H1 (cell line): ENCODE results near the gene CUTA. TPM values are rescaled to one million over a fixed set of nuclear protein-coding genes. Genes with fewer than 3 reads are reported as not detected.

ENCODE experiments used
- CTCF ChIA-PET: fragments of 300-600 bp; sonication (Branson Sonifier 250); formaldehyde crosslinking; loops from one replicate; lab custom pipeline; 2021; ENCODE audit not compliant: partially characterized antibody; lab: Charles Lee
- POLR2A ChIA-PET: fragments of 300-600 bp; sonication (Branson Sonifier 250); formaldehyde crosslinking; loops from one replicate; lab custom pipeline; 2021; ENCODE audit warnings: inconsistent platforms; ENCODE audit not compliant: partially characterized antibody; lab: Charles Lee
- DNase-seq, 2 experiments: peaks; one replicate each; pipeline versions ENCODE4 v3.0.0 to v3.0.0-alpha.2; 2010 to 2022; ENCODE audit warnings: low spot score in 2 of 2, low read depth in 1 of 2, mixed read lengths in 1 of 2
- FAIRE-seq: peaks from 2 replicates; lab custom pipeline; 2011; peaks lifted over from hg19 to GRCh38; lab: Jason Lieb, UNC
- H2AFZ ChIP-seq: 2 replicates; pipeline ENCODE4 v1.8.1; 2012; ENCODE audit warnings: low read length, inconsistent platforms
- H2AK5ac ChIP-seq: 2 replicates; pipeline ENCODE4 v1.6.1; 2013; ENCODE audit warnings: low read depth, low read length
- H2BK120ac ChIP-seq: replicated peaks from 2 replicates; pipeline ENCODE3; 2013; ENCODE audit warnings: low read depth, low read length, inconsistent platforms
- H2BK12ac ChIP-seq: 2 replicates; pipeline ENCODE4 v1.6.1; 2013; ENCODE audit warnings: low read depth, low read length
- H2BK15ac ChIP-seq: 2 replicates; pipeline ENCODE4 v1.6.1; 2013; ENCODE audit warnings: low read length
- H2BK20ac ChIP-seq: 2 replicates; pipeline ENCODE4 v1.6.1; 2013; ENCODE audit warnings: low read length
- H2BK5ac ChIP-seq: 2 replicates; pipeline ENCODE4 v1.6.1; 2013; ENCODE audit warnings: low read depth, low read length
- H3K14ac ChIP-seq: 2 replicates; pipeline ENCODE4 v1.6.1; 2013; ENCODE audit warnings: inconsistent platforms; ENCODE audit not compliant: insufficient read length
- H3K18ac ChIP-seq: 2 replicates; pipeline ENCODE4 v1.6.1; 2013; ENCODE audit warnings: low read length; ENCODE audit errors: extremely low read depth
- H3K23ac ChIP-seq: 2 replicates; pipeline ENCODE4 v1.6.1; 2013; ENCODE audit warnings: inconsistent platforms; ENCODE audit not compliant: insufficient read length
- H3K23me2 ChIP-seq: 2 replicates; pipeline ENCODE4 v1.6.1; 2013; ENCODE audit warnings: low read depth, low read length
- H3K27ac ChIP-seq: 2 replicates; pipeline ENCODE4 v1.6.1; 2011; ENCODE audit warnings: low read depth, low read length, inconsistent platforms
- H3K27me3 ChIP-seq, 4 experiments: replicated peaks in 1 of 4; 1 replicate in 1 of 4; 2 replicates in 3 of 4; pipeline versions ENCODE4 v1.6.1 to v1.8.1; 2011 to 2013; ENCODE audit warnings: low read length in 3 of 4, mild to moderate bottlenecking in 3 of 4, inconsistent platforms in 2 of 4, mixed read lengths in 2 of 4, moderate library complexity in 1 of 4; ENCODE audit not compliant: control insufficient read depth in 3 of 4, insufficient read depth in 3 of 4; ENCODE audit errors: extremely low read depth in 1 of 4
- H3K36me3 ChIP-seq, 4 experiments: 2 replicates each; pipeline versions ENCODE4 v1.6.1 to v1.8.1; 2011 to 2013; ENCODE audit warnings: mild to moderate bottlenecking in 4 of 4, low read length in 3 of 4, moderate library complexity in 2 of 4, control low read depth in 1 of 4, inconsistent platforms in 1 of 4; ENCODE audit not compliant: insufficient read depth in 4 of 4, control insufficient read depth in 2 of 4
- H3K4ac ChIP-seq: replicated peaks from 2 replicates; pipeline ENCODE3; 2013; ENCODE audit warnings: low read length, low read depth, mixed read lengths, inconsistent platforms; ENCODE audit not compliant: insufficient read length
- H3K4me1 ChIP-seq, 4 experiments: replicated peaks in 1 of 4; 1 replicate in 1 of 4; 2 replicates in 3 of 4; pipeline versions ENCODE4 v1.6.1 to v1.8.1; 2011 to 2013; ENCODE audit warnings: low read length in 3 of 4, inconsistent platforms in 2 of 4, mixed read lengths in 1 of 4; ENCODE audit not compliant: insufficient read depth in 4 of 4, control insufficient read depth in 3 of 4
- H3K4me2 ChIP-seq, 2 experiments: 2 replicates each; pipeline versions ENCODE4 v1.6.1 to v1.8.1; 2011 to 2013; ENCODE audit warnings: low read depth in 2 of 2, low read length in 2 of 2, control low read depth in 1 of 2, inconsistent platforms in 1 of 2, mild to moderate bottlenecking in 1 of 2; ENCODE audit not compliant: insufficient read depth in 1 of 2
- H3K4me3 ChIP-seq, 4 experiments: fragments of 200-600, 300-600 bp in 1 of 4; sonication (generic), shearing (Covaris generic), sonication (Bioruptor Twin) in 1 of 4; 2 replicates each; pipeline versions ENCODE4 v1.5.1 to v1.8.1; 2011 to 2016; ENCODE audit warnings: low read length in 4 of 4, low read depth in 3 of 4, control low read depth in 2 of 4, inconsistent platforms in 2 of 4, mild to moderate bottlenecking in 2 of 4, mixed read lengths in 1 of 4, moderate library complexity in 1 of 4; ENCODE audit not compliant: insufficient read depth in 2 of 4; ENCODE audit errors: extremely low read depth in 1 of 4
- H3K56ac ChIP-seq: replicated peaks from 2 replicates; pipeline ENCODE3; 2013; ENCODE audit warnings: low read depth, mild to moderate bottlenecking, mixed read lengths, low read length, inconsistent platforms; ENCODE audit not compliant: insufficient read length
- H3K79me1 ChIP-seq: 2 replicates; pipeline ENCODE4 v1.6.1; 2013; ENCODE audit warnings: low read depth, low read length, control low read depth
- H3K79me2 ChIP-seq, 2 experiments: 2 replicates each; pipeline versions ENCODE4 v1.6.1 to v1.8.1; 2012 to 2013; ENCODE audit warnings: low read length in 2 of 2, mild to moderate bottlenecking in 2 of 2, inconsistent platforms in 1 of 2; ENCODE audit not compliant: insufficient read depth in 2 of 2, control insufficient read depth in 1 of 2
- H3K9ac ChIP-seq, 4 experiments: replicated peaks in 1 of 4; 1 replicate in 1 of 4; 2 replicates in 3 of 4; pipeline versions ENCODE4 v1.6.1 to v1.8.1; 2011 to 2013; ENCODE audit warnings: low read depth in 3 of 4, low read length in 3 of 4, control low read depth in 2 of 4, mild to moderate bottlenecking in 2 of 4, moderate library complexity in 2 of 4, inconsistent platforms in 1 of 4; ENCODE audit errors: extremely low read depth in 1 of 4
- H3K9me3 ChIP-seq, 2 experiments: 2 replicates each; pipeline versions ENCODE4 v1.6.1 to v1.8.1; 2012 to 2013; ENCODE audit warnings: mild to moderate bottlenecking in 2 of 2, moderate library complexity in 2 of 2, control low read depth in 1 of 2, inconsistent platforms in 1 of 2, low read depth in 1 of 2, low read length in 1 of 2, mixed read lengths in 1 of 2; ENCODE audit not compliant: insufficient read depth in 2 of 2
- H4K20me1 ChIP-seq, 2 experiments: replicated peaks in 1 of 2; 2 replicates each; pipeline versions ENCODE3 to v1.8.1; 2011 to 2013; ENCODE audit warnings: inconsistent platforms in 2 of 2, low read length in 2 of 2, mild to moderate bottlenecking in 1 of 2; ENCODE audit not compliant: insufficient read depth in 2 of 2, control insufficient read depth in 1 of 2
- H4K5ac ChIP-seq: 2 replicates; pipeline ENCODE4 v1.6.1; 2013; ENCODE audit warnings: low read length, low read depth, mixed read lengths, inconsistent platforms; ENCODE audit not compliant: insufficient read length
- H4K8ac ChIP-seq: 2 replicates; pipeline ENCODE4 v1.8.0; 2013; ENCODE audit warnings: mild to moderate bottlenecking, moderate library complexity, low read length, inconsistent platforms; ENCODE audit not compliant: insufficient read depth; ENCODE audit errors: extremely low read depth
- H4K91ac ChIP-seq: replicated peaks from 2 replicates; pipeline ENCODE3; 2013; ENCODE audit warnings: low read length, mixed read lengths, inconsistent platforms; ENCODE audit not compliant: insufficient read length
- ATF2 ChIP-seq: IDR thresholded peaks from 2 replicates; pipeline ENCODE4 v1.6.1; 2012; ENCODE audit warnings: low read length, inconsistent platforms
- EGR1 ChIP-seq: IDR thresholded peaks from 2 replicates; pipeline ENCODE4 v1.6.1; 2011; ENCODE audit warnings: low read depth, low read length, borderline replicate concordance
- HDAC2 ChIP-seq, 2 experiments: fragments of 300-600 bp in 1 of 2; sonication (generic) in 1 of 2; IDR thresholded peaks; 2 replicates each; pipeline ENCODE4 v1.6.1; 2011 to 2012; ENCODE audit warnings: low read depth in 2 of 2, low read length in 2 of 2, mild to moderate bottlenecking in 2 of 2, moderate library complexity in 2 of 2, borderline replicate concordance in 1 of 2, inconsistent platforms in 1 of 2
- NANOG ChIP-seq: IDR thresholded peaks from 2 replicates; pipeline ENCODE4 v1.6.1; 2011; ENCODE audit warnings: low read length, low read depth, mild to moderate bottlenecking, inconsistent platforms; ENCODE audit not compliant: insufficient read depth, poor library complexity, severe bottlenecking
- POLR2A ChIP-seq, 2 experiments: IDR thresholded peaks; 1 replicate in 1 of 2; 2 replicates in 1 of 2; pipeline ENCODE4 v1.6.1; 2011; ENCODE audit warnings: low read depth in 2 of 2, low read length in 2 of 2, mild to moderate bottlenecking in 2 of 2; ENCODE audit errors: control extremely low read depth in 1 of 2
- RAD21 ChIP-seq, 2 experiments: IDR thresholded peaks in 1 of 2; conservative IDR thresholded peaks in 1 of 2; 2 replicates each; pipeline ENCODE4 v1.6.1; 2011; ENCODE audit warnings: low read depth in 2 of 2, low read length in 2 of 2, improper control_type of control experiment in 1 of 2, inconsistent platforms in 1 of 2, mild to moderate bottlenecking in 1 of 2, moderate library complexity in 1 of 2
- SP2 ChIP-seq: IDR thresholded peaks from 2 replicates; pipeline ENCODE4 v1.6.1; 2012; ENCODE audit warnings: mild to moderate bottlenecking, low read length, inconsistent platforms
- SRF ChIP-seq: IDR thresholded peaks from 2 replicates; pipeline ENCODE4 v1.6.1; 2011; ENCODE audit warnings: mild to moderate bottlenecking, low read depth, low read length, moderate library complexity
- WGBS, 2 experiments: shearing (Covaris generic) in 1 of 2; methylation state at CpG; one replicate each; pipeline versions ENCODE4 v1.1.6 to v1.1.7; 2013 to 2015; ENCODE audit warnings: low lambda C conversion rate in 2 of 2, mixed read lengths in 2 of 2, inconsistent platforms in 1 of 2, low coverage in 1 of 2, missing lambda C conversion rate in 1 of 2; ENCODE audit not compliant: insufficient replicate concordance in 2 of 2, insufficient coverage in 1 of 2, insufficient read length in 1 of 2; ENCODE audit errors: extremely low coverage in 1 of 2, missing lambda C conversion rate in 1 of 2; 5-methylcytosine and 5-hydroxymethylcytosine counted together
- polyA plus RNA-seq, 7 experiments: library from polyadenylated mRNA; depleted of rRNA in 3 of 7; stranded (reverse) in 5 of 7; unstranded in 2 of 7; fragments of >200 nt in 5 of 7; fragments of 200-250 nt in 2 of 7; gene quantifications; 1 replicate in 5 of 7; 2 replicates in 1 of 7; 4 replicates in 1 of 7; pipeline versions ENCODE4 v1.2.1 to v1.2.3, GENCODE V29; 2011 to 2013; ENCODE audit warnings: missing spikeins in 2 of 7, mixed read lengths in 2 of 7
- total RNA-seq: library from RNA; stranded (reverse); fragmentation: NEBNext Ultra II Directional; extraction: Animal tissue kit (Norgen Biotek cat#: 25700); gene quantifications from 2 replicates; pipeline ENCODE4 v1.2.1, GENCODE V29; 2021
- TF ChIP-seq, protein P1 (sequence below), 3 experiments: IDR thresholded peaks; 1 replicate in 2 of 3; 2 replicates in 1 of 3; pipeline versions ENCODE4 v1.5.1 to v1.6.1; 2011; ENCODE audit warnings: low read length in 3 of 3, mild to moderate bottlenecking in 3 of 3, inconsistent platforms in 2 of 3, low read depth in 1 of 3, moderate library complexity in 1 of 3; ENCODE audit not compliant: insufficient read depth in 1 of 3; ENCODE audit errors: control extremely low read depth in 1 of 3

Gene CUTA
- total and polyA plus RNA-seq, 2 of the 8 experiments (the other 6 are each of a cell fraction or from before 2014, with no cell fraction given), result 297 to 460 TPM

DNA sequence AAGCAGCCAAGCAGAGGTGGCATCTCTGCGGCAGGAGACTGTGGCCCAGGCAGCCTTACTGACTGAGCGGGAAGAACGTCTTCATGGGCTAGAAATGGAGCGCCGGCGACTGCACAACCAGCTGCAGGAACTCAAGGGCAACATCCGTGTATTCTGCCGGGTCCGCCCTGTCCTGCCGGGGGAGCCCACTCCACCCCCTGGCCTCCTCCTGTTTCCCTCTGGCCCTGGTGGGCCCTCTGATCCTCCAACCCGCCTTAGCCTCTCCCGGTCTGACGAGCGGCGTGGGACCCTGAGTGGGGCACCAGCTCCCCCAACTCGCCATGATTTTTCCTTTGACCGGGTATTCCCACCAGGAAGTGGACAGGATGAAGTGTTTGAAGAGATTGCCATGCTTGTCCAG lies 13.0 kb downstream of the CUTA start:
- H2BK20ac ChIP-seq, result no peak overlapping the region
- no peak overlapping the region for H3K4me3 ChIP-seq
- H3K79me2 ChIP-seq, result no peaks in the 10 kb centered on the region
- H4K5ac ChIP-seq, result no peak overlapping the region
- 0 out of 2 replicates have a peak, but pooled peaks cover 2% of the 10 kb centered on the region for H3K79me1 ChIP-seq
- H3K18ac ChIP-seq, result no peak overlapping the region
- no peak overlapping the region for H3K27ac ChIP-seq
- no peak overlapping the region for H2BK5ac ChIP-seq
- WGBS, 2 experiments, result 95% methylated on average over 17 of the region's 17 CpGs; no CpG with 5 or more reads in 1 of the 2 experiments
- no peaks in the 10 kb centered on the region; the same call in 1 of the 2 replicates for H3K23me2 ChIP-seq
- H2AFZ ChIP-seq, result no peak overlapping the region
- H3K14ac ChIP-seq, result no peak overlapping the region
- peaks cover 0 to 13% of the 10 kb centered on the region in 2 experiments for H4K20me1 ChIP-seq
- H3K4me1 ChIP-seq, result peaks cover 0 to 2% (median 0%) of the 10 kb centered on the region in 4 experiments; a peak in 1 of 7 replicates
- no peak overlapping the region for H4K91ac ChIP-seq
- H2BK15ac ChIP-seq, result no peak overlapping the region
- no peaks in the 10 kb centered on the region for H3K27me3 ChIP-seq
- FAIRE-seq (no peak), DNase-seq (no peak)
- no peak overlapping the region for H3K56ac ChIP-seq
- no peak overlapping the region for H2AK5ac ChIP-seq
- no peak overlapping the region for H3K4me2 ChIP-seq
- H4K8ac ChIP-seq, result no peak overlapping the region
- POLR2A ChIA-PET, result interaction anchor here (1.5 kb wide), 1 partner anchor 13 kb away, joined by 5 read pairs; the partner anchor contains the start of gene KIFC1
- no peak overlapping the region for H2BK12ac ChIP-seq
- no peak overlapping the region for H3K4ac ChIP-seq
- no peak overlapping the region for H3K9ac ChIP-seq
- H2BK120ac ChIP-seq, result no peak overlapping the region
- no peaks in the 10 kb centered on the region for H3K9me3 ChIP-seq
- H3K23ac ChIP-seq, result no peak overlapping the region
- peaks cover 30 to 55% (median 51%) of the 10 kb centered on the region in 4 experiments for H3K36me3 ChIP-seq
- CTCF ChIA-PET, result interaction anchor here (0.6 kb wide), 1 partner anchor 9 kb away, joined by 3 read pairs; no protein-coding TSS in a partner anchor
- TF ChIP-seq SP2 (no peak), EGR1 (no peak), SRF (no peak), NANOG (no peak), RAD21 (IDR thresholded peaks at IDR 0.05 in 1 of 2, conservative IDR thresholded peaks at IDR 0.05 in 1 of 2; ENCODE audit: low read depth in 2 of 2, low read length in 2 of 2) (no peak), ATF2 (no peak), HDAC2 (IDR thresholded peaks at IDR 0.05; ENCODE audit: borderline replicate concordance in 1 of 2, low read depth in 2 of 2, low read length in 2 of 2) (no peak), POLR2A (IDR thresholded peaks at IDR 0.05; ENCODE audit: control extremely low read depth in 1 of 2, low read depth in 2 of 2, low read length in 2 of 2) (no peak)
- TF ChIP-seq, protein P1, sequence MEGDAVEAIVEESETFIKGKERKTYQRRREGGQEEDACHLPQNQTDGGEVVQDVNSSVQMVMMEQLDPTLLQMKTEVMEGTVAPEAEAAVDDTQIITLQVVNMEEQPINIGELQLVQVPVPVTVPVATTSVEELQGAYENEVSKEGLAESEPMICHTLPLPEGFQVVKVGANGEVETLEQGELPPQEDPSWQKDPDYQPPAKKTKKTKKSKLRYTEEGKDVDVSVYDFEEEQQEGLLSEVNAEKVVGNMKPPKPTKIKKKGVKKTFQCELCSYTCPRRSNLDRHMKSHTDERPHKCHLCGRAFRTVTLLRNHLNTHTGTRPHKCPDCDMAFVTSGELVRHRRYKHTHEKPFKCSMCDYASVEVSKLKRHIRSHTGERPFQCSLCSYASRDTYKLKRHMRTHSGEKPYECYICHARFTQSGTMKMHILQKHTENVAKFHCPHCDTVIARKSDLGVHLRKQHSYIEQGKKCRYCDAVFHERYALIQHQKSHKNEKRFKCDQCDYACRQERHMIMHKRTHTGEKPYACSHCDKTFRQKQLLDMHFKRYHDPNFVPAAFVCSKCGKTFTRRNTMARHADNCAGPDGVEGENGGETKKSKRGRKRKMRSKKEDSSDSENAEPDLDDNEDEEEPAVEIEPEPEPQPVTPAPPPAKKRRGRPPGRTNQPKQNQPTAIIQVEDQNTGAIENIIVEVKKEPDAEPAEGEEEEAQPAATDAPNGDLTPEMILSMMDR (IDR thresholded peaks at IDR 0.05; ENCODE audit: control extremely low read depth in 1 of 3, insufficient read depth in 1 of 3, low read depth in 1 of 3, low read length in 3 of 3), result no peak
